ENCODE measurements around the gene ACSM2B. TPM values are rescaled to one million over a fixed set of nuclear protein-coding genes. Genes with fewer than 3 reads are reported as not detected.

Gene ACSM2B
- total RNA-seq, 6 experiments from 2014 or later = 192 to 603 (median 408) TPM

- TF ChIP-seq POLR2A (IDR thresholded peaks at IDR 0.05) (no peak), CTCF (IDR thresholded peaks at IDR 0.05) (no peak)
- intact Hi-C loops (cut with DNase I) = no loop called here
- H3K27ac ChIP-seq = no peak overlapping the region
- DNase-seq (no peak), ATAC-seq (peak in 3 of 4 donors; percentile 6 to 19 (median 14))
- no peaks in the 10 kb centered on the region for H3K9me3 ChIP-seq
- no peaks in the 10 kb centered on the region for H3K36me3 ChIP-seq
- no peaks in the 10 kb centered on the region for H3K27me3 ChIP-seq
- no peak overlapping the region for H3K4me3 ChIP-seq
- no peaks in the 10 kb centered on the region for H3K4me1 ChIP-seq
- 82% methylated on average over 6 of the region's 6 CpGs for WGBS (ENCODE audit: insufficient coverage, low coverage, low lambda C conversion rate, missing lambda C conversion rate)
Measured at GRCh38 chr16:20621406-20621805, 45.2 kb upstream of the ACSM2B start.

- no peak for TF ChIP-seq POLR2A (IDR thresholded peaks at IDR 0.05)
- no peak for TF ChIP-seq CTCF (IDR thresholded peaks at IDR 0.05)
- no peaks in the 10 kb centered on the region for H3K36me3 ChIP-seq
- ATAC-seq (no peak), DNase-seq (no peak)
- WGBS (ENCODE audit: insufficient coverage, low coverage, low lambda C conversion rate, missing lambda C conversion rate) = no CpG with 5 or more reads among the region's 3 CpGs
- intact Hi-C loops (cut with DNase I) = no loop called here
- H3K4me1 ChIP-seq = no peaks in the 10 kb centered on the region
- no peak overlapping the region for H3K4me3 ChIP-seq
- H3K27me3 ChIP-seq = no peaks in the 10 kb centered on the region
- H3K27ac ChIP-seq = no peak overlapping the region
- no peaks in the 10 kb centered on the region for H3K9me3 ChIP-seq
Measured at GRCh38 chr16:20620770-20621169, 44.6 kb upstream of the ACSM2B start.

- TF ChIP-seq CTCF (IDR thresholded peaks at IDR 0.05) (no peak), POLR2A (IDR thresholded peaks at IDR 0.05) (no peak)
- 40% methylated on average over 1 of the region's 2 CpGs for WGBS (ENCODE audit: insufficient coverage, low coverage, low lambda C conversion rate, missing lambda C conversion rate)
Measured at GRCh38 chr16:20620003-20620402, 43.8 kb upstream of the ACSM2B start.

GRCh38 chr16:20617271-20617670 is 41.1 kb upstream of the ACSM2B start:
- TF ChIP-seq POLR2A (IDR thresholded peaks at IDR 0.05) (no peak), CTCF (IDR thresholded peaks at IDR 0.05) (no peak)
- Histone ChIP-seq H3K36me3 (no peaks in the 10 kb centered on the region), H3K9me3 (no peaks in the 10 kb centered on the region), H3K4me3 (no peak overlapping the region), H3K4me1 (peaks cover 0 to 17% (median 0%) of the 10 kb centered on the region in 4 donors), H3K27ac (no peak overlapping the region), H3K27me3 (no peaks in the 10 kb centered on the region)
- DNase-seq (no peak), ATAC-seq (no peak)
- WGBS (ENCODE audit: insufficient coverage, low coverage, low lambda C conversion rate, missing lambda C conversion rate) = 100% methylated on average over 1 of the region's 1 CpG
- intact Hi-C loops (cut with DNase I) = no loop called here

More at GRCh38 chr16:20620003-20620402, 43.8 kb upstream of the ACSM2B start:
- H3K9me3 ChIP-seq = no peaks in the 10 kb centered on the region
- no peaks in the 10 kb centered on the region for H3K27me3 ChIP-seq
- no peak overlapping the region for H3K4me3 ChIP-seq
- ATAC-seq = peak in 2 of 4 donors; percentile 39 to 70
- DNase-seq = no peak
- no peaks in the 10 kb centered on the region for H3K36me3 ChIP-seq
- intact Hi-C loops (cut with DNase I) = no loop called here
- no peak overlapping the region for H3K27ac ChIP-seq
- no peaks in the 10 kb centered on the region for H3K4me1 ChIP-seq

Measured in right lobe of liver (tissue), 6 donors.